ENCODE data around the gene IGSF22. TPM values are rescaled to one million over a fixed set of nuclear protein-coding genes. Genes with fewer than 3 reads are reported as not detected.

IGSF22 gene
- total and polyA plus RNA-seq, 2 of the 8 experiments (the other 6 are each of a cell fraction or from before 2014, with no cell fraction given), result 0.14 TPM; not detected in 1

DNA sequence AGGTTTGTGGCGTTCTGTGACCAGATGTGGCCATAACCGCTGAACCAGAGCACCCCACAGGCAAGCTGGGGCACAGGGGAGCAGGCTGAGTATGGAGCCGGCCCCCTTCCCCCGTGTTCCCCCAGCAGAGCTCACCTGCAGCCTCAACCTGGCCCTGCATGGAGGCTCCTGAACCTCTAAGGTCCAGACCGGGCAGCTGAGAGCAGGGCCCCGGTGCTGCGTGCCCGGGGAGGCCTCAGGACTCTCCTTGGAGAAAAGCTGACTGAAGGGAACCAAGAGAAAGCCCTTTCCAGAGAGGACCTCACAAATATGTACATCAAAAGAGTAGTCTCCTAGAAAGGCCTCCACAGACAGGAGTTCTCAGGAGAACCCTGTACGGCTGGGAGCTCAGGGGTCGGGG, 17.4 kb upstream of the IGSF22 start:
- 88% methylated on average over 10 of the region's 10 CpGs; no CpG with 5 or more reads in 1 of the 2 experiments for WGBS, 2 experiments (ENCODE audit: extremely low coverage in 1 of 2, insufficient coverage in 1 of 2, insufficient read length in 1 of 2, insufficient replicate concordance in 2 of 2, low coverage in 1 of 2, low lambda C conversion rate in 2 of 2, missing lambda C conversion rate in 1 of 2)
- Histone ChIP-seq H2BK15ac (ENCODE audit: low read length) (no peak overlapping the region), H3K23ac (ENCODE audit: insufficient read length) (no peak overlapping the region), H2BK20ac (ENCODE audit: low read length) (no peak overlapping the region), H3K56ac (replicated peaks; ENCODE audit: insufficient read length, low read depth, low read length) (no peak overlapping the region), H3K9ac (replicated peaks in 1 of 4; ENCODE audit: extremely low read depth in 1 of 4, low read depth in 3 of 4, low read length in 3 of 4) (no peak overlapping the region), H3K4me3 (ENCODE audit: extremely low read depth in 1 of 4, insufficient read depth in 2 of 4, low read depth in 3 of 4, low read length in 4 of 4) (no peak overlapping the region), H3K9me3 (ENCODE audit: insufficient read depth in 2 of 2, low read depth in 1 of 2, low read length in 1 of 2) (no peaks in the 10 kb centered on the region), H3K36me3 (ENCODE audit: control insufficient read depth in 2 of 4, insufficient read depth in 4 of 4, low read length in 3 of 4) (no peaks in the 10 kb centered on the region), H3K27ac (ENCODE audit: low read depth, low read length) (no peak overlapping the region), H4K91ac (replicated peaks; ENCODE audit: insufficient read length, low read length) (no peak overlapping the region), H3K79me1 (ENCODE audit: low read depth, low read length) (no peaks in the 10 kb centered on the region), H3K14ac (ENCODE audit: insufficient read length) (no peak overlapping the region), H2BK120ac (replicated peaks; ENCODE audit: low read depth, low read length) (no peak overlapping the region), H2AFZ (ENCODE audit: low read length) (no peak overlapping the region), H2BK5ac (ENCODE audit: low read depth, low read length) (no peak overlapping the region), H4K8ac (ENCODE audit: extremely low read depth, insufficient read depth, low read length) (no peak overlapping the region), H4K20me1 (replicated peaks in 1 of 2; ENCODE audit: control insufficient read depth in 1 of 2, insufficient read depth in 2 of 2, low read length in 2 of 2) (no peaks in the 10 kb centered on the region), H3K18ac (ENCODE audit: extremely low read depth, low read length) (no peak overlapping the region), H3K4me2 (ENCODE audit: insufficient read depth in 1 of 2, low read depth in 2 of 2, low read length in 2 of 2) (no peak overlapping the region), H3K79me2 (ENCODE audit: control insufficient read depth in 1 of 2, insufficient read depth in 2 of 2, low read length in 2 of 2) (no peaks in the 10 kb centered on the region), H3K4me1 (replicated peaks in 1 of 4; ENCODE audit: control insufficient read depth in 3 of 4, insufficient read depth in 4 of 4, low read length in 3 of 4) (no peaks in the 10 kb centered on the region), H3K4ac (replicated peaks; ENCODE audit: insufficient read length, low read depth, low read length) (no peak overlapping the region), H4K5ac (ENCODE audit: insufficient read length, low read depth, low read length) (no peak overlapping the region), H3K27me3 (replicated peaks in 1 of 4; ENCODE audit: control insufficient read depth in 3 of 4, extremely low read depth in 1 of 4, insufficient read depth in 3 of 4, low read length in 3 of 4) (no peaks in the 10 kb centered on the region), H2BK12ac (ENCODE audit: low read depth, low read length) (no peak overlapping the region), H3K23me2 (ENCODE audit: low read depth, low read length) (no peaks in the 10 kb centered on the region), H2AK5ac (ENCODE audit: low read depth, low read length) (no peak overlapping the region)
- DNase-seq (ENCODE audit: low read depth in 1 of 2, low spot score in 2 of 2) (no peak), FAIRE-seq (no peak)
- ChIA-PET POLR2A (ENCODE audit: partially characterized antibody) (no interaction called here), CTCF (ENCODE audit: partially characterized antibody) (interaction anchor here (0.6 to 16.4 kb wide), 6 partner anchors 9 to 92 kb away, joined by 3 to 244 read pairs (median 10); partner anchors contain the start of gene IGSF22)
- TF ChIP-seq ZNF274 (IDR thresholded peaks at IDR 0.05; ENCODE audit: borderline replicate concordance, extremely low read depth, low read length) (no peak), TEAD4 (IDR thresholded peaks at IDR 0.05; ENCODE audit: low read depth, low read length) (no peak), JUN (IDR thresholded peaks at IDR 0.05; ENCODE audit: low read depth, low read length) (no peak), TBP (IDR thresholded peaks at IDR 0.05; ENCODE audit: low read depth, low read length) (no peak), TAF1 (IDR thresholded peaks at IDR 0.05; ENCODE audit: low read depth, low read length) (no peak), HDAC6 (IDR thresholded peaks at IDR 0.05; ENCODE audit: low read depth, low read length) (no peak), JUND (IDR thresholded peaks at IDR 0.05; ENCODE audit: low read length) (no peak), SP4 (IDR thresholded peaks at IDR 0.05; ENCODE audit: low read length) (no peak), CBX8 (IDR thresholded peaks at IDR 0.05; ENCODE audit: borderline replicate concordance, low read depth, low read length) (no peak), CEBPB (IDR thresholded peaks at IDR 0.05; ENCODE audit: low read depth, low read length) (no peak), BRCA1 (IDR thresholded peaks at IDR 0.05; ENCODE audit: low read depth, low read length) (no peak), PHF8 (conservative IDR thresholded peaks at IDR 0.05; ENCODE audit: low read depth, low read length) (no peak), TCF12 (IDR thresholded peaks at IDR 0.05; ENCODE audit: low read depth, low read length) (no peak), RBBP5 (IDR thresholded peaks at IDR 0.05; ENCODE audit: borderline replicate concordance, low read depth, low read length) (no peak), FOSL1 (IDR thresholded peaks at IDR 0.05; ENCODE audit: insufficient read depth, low read depth, low read length) (no peak), HDAC2 (IDR thresholded peaks at IDR 0.05; ENCODE audit: borderline replicate concordance in 1 of 2, low read depth in 2 of 2, low read length in 2 of 2) (no peak)
